Activated CD8-positive, alpha-beta memory T cell treated with anti-CD3 and anti-CD28 coated beads, Interleukin-2, amount 50 U/mL, for 48 hours (primary cell): ENCODE measurements around the gene TRIO.
"Not testable (repeated sequence)": the region's sequence is repeated elsewhere in the genome, so short reads cannot be mapped to it uniquely, and the experiment has no call there.

Source experiments
- DNase-seq: peaks from one replicate; pipeline ENCODE4 v3.0.0-alpha.2; 2020

TRIO gene

DNA sequence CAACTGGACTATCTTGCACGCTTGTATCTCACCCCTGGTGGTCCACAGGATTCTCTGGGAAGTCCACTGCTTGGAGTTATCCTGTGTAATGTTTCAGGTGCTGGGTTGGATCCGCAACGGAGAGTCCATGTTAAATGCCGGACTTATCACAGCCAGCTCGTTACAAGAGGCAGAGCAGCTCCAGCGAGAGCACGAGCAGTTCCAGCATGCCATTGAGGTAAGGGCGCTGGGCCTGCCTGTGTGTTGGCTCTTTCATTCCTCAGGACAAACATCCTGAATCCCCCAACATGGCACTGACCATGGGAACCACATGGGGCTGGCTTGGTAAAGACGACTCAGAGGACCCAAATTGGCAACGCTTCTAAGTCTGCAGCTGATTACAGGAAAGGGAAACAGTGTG is 223.6 kb downstream of the TRIO start:
- DNase-seq: no peak

DNA sequence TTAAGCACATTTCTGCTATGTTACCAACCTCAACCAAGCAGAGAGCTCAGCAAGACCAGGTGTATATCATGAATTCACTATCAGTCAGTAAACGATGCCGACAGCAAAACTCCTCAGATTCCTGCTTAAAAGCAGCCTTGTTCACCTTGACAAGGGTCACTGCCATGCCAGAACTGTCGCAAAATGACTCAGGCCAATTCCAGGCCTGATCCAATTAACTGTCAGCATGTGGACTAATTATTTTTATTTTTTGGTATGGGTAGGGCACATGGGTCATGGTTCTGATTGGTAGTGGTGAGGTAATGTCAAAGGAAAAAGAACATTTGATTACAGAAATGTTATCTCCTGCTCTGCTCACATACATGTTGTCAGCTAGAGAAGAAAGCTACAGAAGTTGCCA is 224.2 kb downstream of the TRIO start:
- DNase-seq: no peak

DNA sequence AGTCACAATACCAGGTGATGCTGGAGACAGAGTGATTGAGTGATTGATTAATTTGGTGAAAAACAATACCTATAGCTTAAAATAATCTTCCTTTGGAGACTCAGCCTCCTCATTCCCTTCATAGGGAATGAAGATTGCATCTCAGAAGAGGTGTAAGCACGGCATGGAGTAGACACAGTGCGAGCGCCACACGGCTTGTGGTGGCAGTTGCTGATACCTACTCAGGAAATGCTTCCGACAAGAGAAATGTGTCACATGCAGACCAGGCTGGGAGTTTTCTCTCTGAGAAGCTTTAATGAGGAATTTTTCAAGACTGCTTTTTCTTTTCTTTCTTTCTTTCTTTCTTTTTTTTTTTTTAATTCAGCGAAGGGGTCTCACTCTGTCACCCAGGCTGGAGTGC is 226.6 kb downstream of the TRIO start:
- DNase-seq: no peak

- no peak for DNase-seq
These were observed 227.2 kb downstream of the TRIO start for GRCh38 chr5:14370386-14370785.

GRCh38 chr5:14373685-14374084 is 230.5 kb downstream of the TRIO start:
- no peak for DNase-seq

- DNase-seq: no peak
These were observed 231.0 kb downstream of the TRIO start for GRCh38 chr5:14374100-14374499.

DNA sequence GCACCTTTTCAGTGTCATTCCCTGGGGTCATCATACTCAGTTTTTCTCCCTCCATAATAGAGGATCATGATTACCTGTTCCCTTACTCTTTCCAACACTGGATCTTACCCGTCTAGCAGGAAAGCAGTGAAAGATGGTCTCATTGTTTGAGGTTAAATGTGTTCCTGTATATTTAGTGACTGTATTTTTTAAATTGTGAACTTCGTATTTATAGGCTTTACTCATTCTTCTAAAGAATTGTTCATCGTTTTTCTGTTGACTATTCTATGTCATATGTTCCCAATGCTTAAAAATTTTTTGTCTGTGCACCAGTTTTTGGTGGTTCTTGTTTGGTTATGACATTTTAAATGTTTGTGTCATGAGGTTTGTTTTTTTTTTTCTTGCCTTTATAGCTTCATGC is 233.6 kb downstream of the TRIO start:
- DNase-seq: no peak

GRCh38 chr5:14379739-14380497 is 236.8 kb downstream of the TRIO start:
- DNase-seq: no peak

- DNase-seq: no peak
These were observed 237.6 kb downstream of the TRIO start for GRCh38 chr5:14380712-14381111.

GRCh38 chr5:14382640-14383039 is 239.5 kb downstream of the TRIO start:
- no peak for DNase-seq

- no peak for DNase-seq
These were observed 240.8 kb downstream of the TRIO start for GRCh38 chr5:14383923-14384322.

DNA sequence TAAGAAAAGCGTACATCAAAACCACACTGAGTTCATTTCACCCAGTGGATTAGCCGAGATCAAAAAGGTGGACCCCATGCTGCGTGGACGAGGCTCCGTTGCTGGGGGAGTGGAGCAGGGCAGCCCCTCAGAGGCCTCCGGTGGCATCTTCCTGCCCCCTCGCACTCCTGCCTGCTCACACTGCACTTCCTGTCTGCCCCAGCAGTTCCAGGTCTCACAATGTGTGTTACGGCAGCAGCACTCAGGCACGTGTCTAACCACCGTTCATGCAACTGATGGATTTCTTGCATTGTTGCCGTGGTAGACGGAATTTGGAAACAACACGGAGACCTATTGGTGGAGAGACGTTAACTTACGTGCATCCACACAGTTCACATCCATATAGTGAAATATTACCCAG is 241.9 kb downstream of the TRIO start:
- DNase-seq: no peak

GRCh38 chr5:14386884-14387624 is 243.9 kb downstream of the TRIO start:
- no peak for DNase-seq

- no peak for DNase-seq
These were observed 245.6 kb downstream of the TRIO start for GRCh38 chr5:14388741-14389140.

DNA sequence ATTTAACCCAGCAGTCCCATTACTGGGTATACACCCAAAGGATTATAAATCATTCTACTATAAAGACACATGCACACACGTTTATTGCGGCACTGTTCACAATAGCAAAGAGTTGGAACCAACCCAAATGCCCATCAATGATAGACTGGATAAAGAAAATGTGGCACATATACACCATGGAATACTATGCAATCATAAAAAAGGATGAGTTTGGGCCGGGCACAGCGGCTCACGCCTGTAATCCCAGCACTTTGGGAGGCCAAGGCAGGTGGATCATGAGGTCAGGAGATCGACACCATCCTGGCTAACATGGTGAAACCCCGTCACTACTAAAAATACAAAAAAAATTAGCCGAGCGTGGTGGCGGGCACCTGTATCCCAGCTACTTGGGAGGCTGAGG is 249.4 kb downstream of the TRIO start:
- DNase-seq: not testable (repeated sequence)

DNA sequence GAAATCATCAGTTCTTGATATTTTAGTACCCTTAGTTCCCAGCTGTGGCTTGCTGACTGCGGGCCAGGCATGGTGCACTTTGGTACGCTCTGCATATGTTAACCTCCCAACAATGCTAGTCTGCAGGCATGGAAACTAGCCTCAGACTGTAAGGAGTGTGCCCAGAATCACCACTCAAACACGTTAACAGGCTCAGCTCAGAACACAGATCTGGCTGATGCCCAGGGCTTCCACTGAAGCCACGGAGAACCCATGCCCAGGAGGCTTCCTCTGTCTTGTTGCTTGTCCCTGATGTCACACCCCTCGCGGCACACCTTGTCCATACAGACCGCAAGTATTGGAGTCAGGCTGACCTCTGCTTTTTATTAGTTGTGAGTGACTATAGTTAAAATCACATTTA is 251.2 kb downstream of the TRIO start:
- DNase-seq: no peak

DNA sequence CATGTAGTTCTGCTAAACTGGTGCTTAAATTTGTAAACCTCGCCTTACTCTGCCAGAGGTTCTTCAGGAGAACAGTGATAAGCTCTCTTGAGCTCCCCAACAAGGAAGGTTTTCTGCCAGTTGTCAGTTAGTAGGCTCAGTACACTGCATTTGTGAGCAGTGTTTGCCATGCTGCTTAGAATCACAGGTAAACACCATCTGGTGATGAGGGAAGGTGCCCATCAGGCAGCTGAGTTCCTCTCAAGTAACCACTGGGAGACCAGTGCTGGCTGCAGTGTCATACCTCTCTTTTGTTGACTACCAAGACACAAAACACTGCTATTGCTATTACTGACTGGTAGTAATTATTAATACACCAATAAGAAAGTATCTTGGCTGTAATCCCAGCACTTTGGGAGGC is 252.3 kb downstream of the TRIO start:
- DNase-seq: no peak

GRCh38 chr5:14396066-14396465 is 252.9 kb downstream of the TRIO start:
- no peak for DNase-seq

- DNase-seq: no peak
These were observed 253.6 kb downstream of the TRIO start for GRCh38 chr5:14396737-14397136.

DNA sequence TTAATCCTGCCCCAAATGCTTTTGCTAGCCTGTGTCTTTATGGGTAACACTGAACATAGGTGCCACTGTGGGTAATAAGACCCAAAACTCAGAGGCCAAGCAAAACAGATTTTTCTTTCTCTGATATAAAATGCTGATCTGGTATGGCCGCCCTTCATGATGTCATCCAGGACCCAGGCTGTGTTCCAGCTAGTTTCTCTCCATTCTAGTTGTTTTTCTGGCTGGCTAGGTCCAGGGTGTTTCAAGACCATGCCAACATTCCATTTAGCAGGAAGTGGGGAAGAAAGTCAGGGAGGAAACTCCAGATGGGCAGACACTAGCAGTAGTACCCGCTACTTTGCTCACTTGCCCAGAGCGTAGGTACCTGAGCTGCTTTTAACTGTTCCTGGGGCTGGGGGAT is 254.6 kb downstream of the TRIO start:
- DNase-seq: no peak

GRCh38 chr5:14399054-14399692 is 256.0 kb downstream of the TRIO start:
- DNase-seq: no peak

DNA sequence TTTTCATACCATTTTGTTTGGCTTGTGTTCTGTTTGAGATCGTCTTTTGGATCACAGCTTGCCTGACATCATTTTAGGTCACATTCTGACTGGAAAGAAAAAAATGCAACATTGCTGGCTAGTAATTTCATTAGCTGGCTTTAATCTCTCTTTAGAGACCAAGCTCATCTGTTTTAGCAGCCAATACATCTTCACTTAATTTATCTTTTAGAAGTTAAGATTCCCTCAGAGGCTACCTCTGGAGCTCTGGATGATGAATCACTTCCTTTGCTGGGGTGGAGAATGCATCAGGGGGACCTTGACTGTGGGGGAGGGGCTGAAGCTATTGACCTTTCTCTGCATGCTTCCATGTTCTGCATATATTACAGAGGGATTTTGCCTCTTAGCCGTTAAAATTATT is 256.9 kb downstream of the TRIO start:
- DNase-seq: no peak

- DNase-seq: no peak
These were observed 257.5 kb downstream of the TRIO start for GRCh38 chr5:14400611-14401010.

GRCh38 chr5:14401639-14402038 is 258.5 kb downstream of the TRIO start:
- DNase-seq: no peak
